ENCODE results near the gene GCNT2.
"Not testable (repeated sequence)": the region's sequence is repeated elsewhere in the genome, so short reads cannot be mapped to it uniquely, and the experiment has no call there.

Gene GCNT2

DNA sequence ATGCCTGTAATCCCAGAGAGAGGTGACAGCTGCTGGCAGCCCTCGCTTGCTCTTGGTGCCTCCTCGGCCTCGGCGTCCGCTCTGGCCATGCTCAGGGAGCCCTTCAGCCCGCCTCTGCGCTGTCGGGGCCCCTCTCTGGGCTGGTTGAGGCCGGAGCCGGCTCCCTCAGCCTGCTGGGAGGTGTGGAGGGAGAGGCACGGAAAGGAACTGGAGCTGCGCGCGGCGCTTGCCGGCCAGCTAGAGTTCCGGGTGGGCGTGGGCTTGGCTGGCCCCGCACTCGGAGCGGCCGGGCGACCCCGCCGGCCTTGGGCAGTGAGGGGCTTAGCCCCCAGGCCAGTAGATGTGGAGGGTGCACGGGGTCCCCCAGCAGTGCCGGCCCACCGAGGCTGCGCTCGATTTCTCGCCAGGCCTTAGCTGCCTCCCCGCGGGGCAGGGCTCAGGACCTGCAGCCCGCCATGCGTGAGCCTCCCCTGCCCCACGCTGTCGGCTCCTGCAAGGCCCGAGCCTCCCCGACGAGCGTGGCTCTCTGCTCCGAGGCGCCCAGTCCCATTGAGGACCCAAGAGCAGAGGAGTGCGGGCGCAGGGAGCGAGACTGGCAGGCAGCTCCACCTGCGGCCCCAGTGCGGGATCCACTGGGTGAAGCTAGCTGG is 138.7 kb downstream of the GCNT2 start:
- ATAC-seq: no peak
- Mint-ChIP-seq H3K4me3 (peak overlapping the region; percentile 77), H3K27me3 (peaks cover 18% of the 10 kb centered on the region)

DNA sequence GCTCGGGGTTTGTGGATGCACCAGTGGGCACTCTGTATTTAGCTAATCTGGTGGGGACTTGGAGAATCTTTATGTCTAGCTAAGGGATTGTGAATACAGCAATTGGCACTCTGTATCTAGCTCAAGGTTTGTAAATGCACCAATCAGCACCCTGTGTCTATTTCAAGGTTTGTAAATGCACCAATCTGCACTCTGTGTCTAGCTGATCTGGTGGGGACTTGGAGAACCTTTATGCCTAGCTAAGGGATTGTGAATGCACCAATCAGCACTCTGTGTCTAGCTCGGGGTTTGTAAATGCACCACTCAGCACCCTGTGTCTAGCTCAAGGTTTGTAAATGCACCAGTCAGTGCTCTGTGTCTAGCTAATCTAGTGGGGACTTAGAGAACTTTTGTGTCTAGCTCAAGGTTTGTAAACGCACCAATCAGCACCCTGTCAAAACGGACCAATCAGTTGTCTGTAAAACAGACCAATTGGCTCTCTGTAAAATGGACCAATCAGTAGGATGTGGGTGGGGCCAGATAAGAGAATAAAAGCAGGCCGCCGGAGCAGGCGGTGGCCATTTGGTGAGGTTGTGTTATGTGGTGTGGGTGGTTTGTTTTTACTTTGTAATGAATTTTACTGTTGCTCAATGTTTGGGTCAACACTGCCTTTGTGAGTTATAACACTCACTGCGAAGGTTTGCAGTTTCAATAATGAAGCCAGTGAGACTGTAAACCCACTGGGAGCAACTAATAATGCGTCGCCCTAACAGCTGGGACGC is 139.5 kb downstream of the GCNT2 start:
- H3K27ac Mint-ChIP-seq, H3K9me3 Mint-ChIP-seq, ATAC-seq, H3K36me3 Mint-ChIP-seq: not testable (repeated sequence)
- Mint-ChIP-seq H3K27me3 (peaks cover 21% of the 10 kb centered on the region), H3K4me3 (peak overlapping the region; percentile 77), H3K4me1 (peaks cover 12% of the 10 kb centered on the region)

More for the DNA sequence above, 138.7 kb downstream of the GCNT2 start:
- peaks cover 3% of the 10 kb centered on the region for H3K9me3 Mint-ChIP-seq
- no peaks in the 10 kb centered on the region for H3K36me3 Mint-ChIP-seq
- H3K4me1 Mint-ChIP-seq: peaks cover 17% of the 10 kb centered on the region
- H3K27ac Mint-ChIP-seq: peak overlapping the region; percentile 32

DNA sequence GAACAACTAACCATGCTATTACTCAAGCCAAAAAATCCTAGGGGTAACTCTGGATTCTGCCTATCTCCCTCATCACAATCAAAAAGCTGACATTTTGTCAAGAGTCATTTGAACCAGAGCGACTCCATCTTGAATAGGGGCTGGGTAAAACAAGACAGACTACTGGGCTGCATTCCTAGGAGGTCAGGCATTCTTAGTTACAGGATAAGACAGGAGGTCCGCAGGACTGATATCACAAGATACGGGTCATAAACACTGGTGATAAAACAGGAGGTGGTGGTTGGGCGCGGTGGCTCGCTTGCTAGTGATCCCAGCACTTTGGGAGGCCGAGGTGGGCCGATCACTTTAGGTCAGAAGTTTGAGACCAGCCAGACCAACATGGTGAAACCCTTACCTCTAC is 141.1 kb downstream of the GCNT2 start:
- no peaks in the 10 kb centered on the region for H3K36me3 Mint-ChIP-seq
- H3K27ac Mint-ChIP-seq: no peak overlapping the region
- peaks cover 7% of the 10 kb centered on the region for H3K4me1 Mint-ChIP-seq
- ATAC-seq: no peak
- peaks cover 6% of the 10 kb centered on the region for H3K9me3 Mint-ChIP-seq
- no peak overlapping the region for H3K4me3 Mint-ChIP-seq
- peaks cover 36% of the 10 kb centered on the region for H3K27me3 Mint-ChIP-seq

DNA sequence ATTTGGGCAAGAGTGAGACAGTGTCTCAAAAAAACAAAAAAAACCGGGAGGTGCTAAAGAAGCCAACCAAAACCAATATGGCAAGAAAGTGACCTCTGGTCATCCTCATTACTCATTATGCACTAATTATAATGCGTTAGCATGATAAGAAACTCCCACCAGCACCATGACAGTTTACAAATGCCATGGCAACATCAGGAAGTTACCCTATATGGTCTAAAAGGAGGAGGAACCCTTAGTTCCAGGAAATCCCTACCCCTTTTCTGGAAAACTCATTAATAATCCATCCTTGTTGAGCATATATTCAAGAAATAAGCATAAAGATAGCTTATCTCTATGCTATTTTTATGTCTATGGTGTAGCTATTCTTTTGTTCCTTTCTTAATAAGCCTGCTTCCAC is 141.6 kb downstream of the GCNT2 start:
- Mint-ChIP-seq H3K9me3 (peaks cover 6% of the 10 kb centered on the region), H3K27ac (no peak overlapping the region), H3K4me3 (no peak overlapping the region), H3K36me3 (no peaks in the 10 kb centered on the region), H3K27me3 (peaks cover 39% of the 10 kb centered on the region), H3K4me1 (peaks cover 11% of the 10 kb centered on the region)
- no peak for ATAC-seq

DNA sequence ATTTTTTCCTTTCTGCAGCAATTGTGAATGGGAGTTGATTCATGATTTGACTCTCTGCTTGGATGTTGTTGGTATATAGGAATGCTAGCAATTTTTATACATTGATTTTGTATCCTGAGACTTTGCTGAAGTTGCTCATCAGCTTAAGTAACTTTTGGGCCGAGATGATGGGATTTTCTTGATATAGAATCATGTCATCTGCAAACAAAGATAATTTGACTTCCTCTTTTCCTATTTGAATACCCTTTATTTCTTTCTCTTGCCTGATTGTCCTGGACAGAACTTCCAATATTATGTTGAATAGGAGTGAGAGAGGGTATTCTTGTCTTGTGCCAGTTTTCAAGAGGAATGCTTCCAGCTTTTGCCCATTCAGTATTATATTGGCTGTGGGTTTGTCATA is 144.4 kb downstream of the GCNT2 start:
- not testable (repeated sequence) for H3K36me3 Mint-ChIP-seq, H3K9me3 Mint-ChIP-seq, H3K27ac Mint-ChIP-seq, ATAC-seq, H3K4me3 Mint-ChIP-seq
- Mint-ChIP-seq H3K4me1 (peaks cover 14% of the 10 kb centered on the region), H3K27me3 (peaks cover 27% of the 10 kb centered on the region)

DNA sequence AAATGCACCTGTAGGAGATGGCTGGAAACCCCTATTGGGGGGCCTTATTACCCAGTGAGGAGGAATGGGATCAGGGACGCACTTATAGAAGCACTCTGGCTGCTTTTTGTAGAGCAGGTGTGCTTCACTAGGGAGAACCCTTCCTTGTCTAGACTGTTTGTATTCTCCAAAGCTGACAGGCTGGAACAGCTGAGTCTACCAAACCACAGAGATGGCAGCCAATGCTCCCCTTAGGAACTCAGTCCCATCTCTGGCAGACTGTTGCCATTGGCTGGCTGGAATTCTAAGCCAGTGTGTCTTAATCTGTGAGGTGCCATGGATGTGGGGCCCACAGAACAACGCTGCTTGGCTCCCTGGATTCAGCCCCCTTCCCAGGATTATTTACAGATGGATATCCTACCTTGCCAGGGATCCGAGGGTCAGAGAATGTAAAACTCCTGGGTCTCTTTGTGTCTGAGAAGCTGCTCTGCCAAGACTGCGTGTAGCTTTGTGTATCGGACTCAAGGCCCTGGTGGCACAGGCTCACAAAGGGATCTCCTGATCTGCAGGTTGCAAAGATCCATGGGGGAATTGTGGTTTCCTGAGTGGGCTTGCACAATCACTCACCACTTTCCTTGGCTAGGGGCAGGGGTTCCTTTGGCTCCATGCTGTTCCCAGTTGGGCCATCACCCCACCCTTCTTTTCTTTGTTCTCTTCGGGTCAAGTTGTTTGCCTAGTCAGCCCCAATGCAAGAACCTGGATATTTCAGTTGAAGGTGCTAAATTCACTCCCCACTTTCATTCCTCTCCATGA is 147.2 kb downstream of the GCNT2 start:
- peaks cover 27% of the 10 kb centered on the region for H3K27me3 Mint-ChIP-seq
- H3K27ac Mint-ChIP-seq: no peak overlapping the region
- no peak for ATAC-seq
- peaks cover 14% of the 10 kb centered on the region for H3K4me1 Mint-ChIP-seq
- H3K4me3 Mint-ChIP-seq: no peak overlapping the region
- H3K9me3 Mint-ChIP-seq: peaks cover 6% of the 10 kb centered on the region
- H3K36me3 Mint-ChIP-seq: no peaks in the 10 kb centered on the region

DNA sequence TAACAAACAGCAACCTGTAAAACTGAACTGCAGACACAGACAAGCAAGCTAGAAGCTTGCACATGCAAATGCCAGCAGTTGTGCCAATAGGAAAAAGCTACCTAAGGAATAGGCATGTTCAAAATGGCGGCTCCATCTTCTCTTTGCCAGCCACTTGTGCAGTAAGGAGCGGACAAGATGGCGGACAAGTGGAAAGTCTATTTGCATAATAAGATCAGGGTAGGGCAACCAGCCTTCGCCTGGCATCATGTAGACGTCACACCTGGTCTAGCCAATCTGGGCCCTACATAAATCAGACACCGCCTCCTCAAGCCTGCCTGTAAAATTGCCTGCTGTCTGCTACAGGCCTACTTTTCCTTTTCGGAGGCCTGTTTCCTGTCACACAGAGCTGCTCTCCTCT is 155.3 kb downstream of the GCNT2 start:
- Mint-ChIP-seq H3K36me3 (peaks cover 2% of the 10 kb centered on the region), H3K4me1 (no peaks in the 10 kb centered on the region), H3K4me3 (no peak overlapping the region)

DNA sequence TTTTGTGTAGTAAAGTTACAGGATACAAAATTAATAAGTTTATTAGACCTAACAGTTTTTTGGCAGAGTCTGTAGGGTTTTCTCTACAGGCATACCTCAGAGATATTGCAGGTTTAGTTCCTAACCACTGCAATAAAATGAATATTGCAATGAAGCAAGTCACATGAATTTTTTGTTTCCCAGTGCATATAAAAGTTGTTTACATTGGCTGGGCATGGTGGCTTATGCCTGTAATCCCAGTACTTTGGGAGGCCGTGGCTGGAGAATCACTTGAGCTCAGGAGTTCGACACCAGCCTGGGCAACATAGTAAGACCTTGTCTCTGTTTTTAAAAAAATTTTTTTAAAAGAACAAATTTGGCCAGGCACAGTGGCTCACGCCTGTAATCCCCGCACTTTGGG is 157.3 kb downstream of the GCNT2 start:
- no peak for ATAC-seq
- Mint-ChIP-seq H3K9me3 (peaks cover 6% of the 10 kb centered on the region), H3K27ac (no peak overlapping the region), H3K27me3 (peaks cover 9% of the 10 kb centered on the region), H3K36me3 (peaks cover 6% of the 10 kb centered on the region), H3K4me3 (no peak overlapping the region), H3K4me1 (no peaks in the 10 kb centered on the region)

More for the DNA sequence above, 155.3 kb downstream of the GCNT2 start:
- Mint-ChIP-seq H3K9me3 (peaks cover 6% of the 10 kb centered on the region), H3K27ac (no peak overlapping the region), H3K27me3 (peaks cover 9% of the 10 kb centered on the region)
- ATAC-seq: no peak
